GM21390 (cell line): ENCODE data around the gene CLASP1.

ENCODE experiments used
- ATAC-seq: cut with Tn5 transposase; IDR thresholded peaks from one replicate; pipeline ENCODE4 v1.9.1; 2021; ENCODE audit not compliant: unreplicated experiment

Gene CLASP1

GRCh38 chr2:121506621-121507020, 142.6 kb downstream of the CLASP1 start:
- no peak for ATAC-seq

GRCh38 chr2:121505986-121506586, 143.2 kb downstream of the CLASP1 start:
- ATAC-seq, result no peak

- ATAC-seq, result no peak
Observed at GRCh38 chr2:121505005-121505404, 144.3 kb downstream of the CLASP1 start.

GRCh38 chr2:121504316-121504715, 144.9 kb downstream of the CLASP1 start:
- no peak for ATAC-seq

- no peak for ATAC-seq
Observed at GRCh38 chr2:121502781-121503180, 146.5 kb downstream of the CLASP1 start.

GRCh38 chr2:121502246-121502645, 147.0 kb downstream of the CLASP1 start:
- ATAC-seq, result no peak

GRCh38 chr2:121501554-121501953, 147.7 kb downstream of the CLASP1 start:
- ATAC-seq, result no peak

GRCh38 chr2:121501031-121501430, 148.2 kb downstream of the CLASP1 start:
- ATAC-seq, result no peak

GRCh38 chr2:121498731-121499130, 150.5 kb downstream of the CLASP1 start:
- ATAC-seq, result no peak

- no peak for ATAC-seq
Observed at GRCh38 chr2:121492409-121492808, 156.9 kb downstream of the CLASP1 start.

- ATAC-seq, result no peak
Observed at GRCh38 chr2:121491518-121491917, 157.7 kb downstream of the CLASP1 start.

- ATAC-seq, result no peak
Observed at GRCh38 chr2:121490584-121491133, 158.6 kb downstream of the CLASP1 start.

- no peak for ATAC-seq
Observed at GRCh38 chr2:121489911-121490583, 159.2 kb downstream of the CLASP1 start.

GRCh38 chr2:121489284-121489683, 160.0 kb downstream of the CLASP1 start:
- peak; percentile 51 for ATAC-seq

- ATAC-seq, result no peak
Observed at GRCh38 chr2:121486191-121486790, 163.0 kb downstream of the CLASP1 start.

GRCh38 chr2:121485039-121485438, 164.2 kb downstream of the CLASP1 start:
- no peak for ATAC-seq

GRCh38 chr2:121483846-121484245, 165.4 kb downstream of the CLASP1 start:
- no peak for ATAC-seq

- no peak for ATAC-seq
Observed at GRCh38 chr2:121483021-121483420, 166.2 kb downstream of the CLASP1 start.

- no peak for ATAC-seq
Observed at GRCh38 chr2:121480826-121481225, 168.4 kb downstream of the CLASP1 start.

GRCh38 chr2:121479882-121480522, 169.3 kb downstream of the CLASP1 start:
- ATAC-seq, result no peak

- no peak for ATAC-seq
Observed at GRCh38 chr2:121478996-121479745, 170.1 kb downstream of the CLASP1 start.
